Pancreas (tissue), 10 donors: ENCODE measurements around the gene PLD6. TPM values are rescaled to one million over a fixed set of nuclear protein-coding genes. Genes with fewer than 3 reads are reported as not detected.

Source experiments
- ATAC-seq, 4 donors: fragments of 200-7000 bp; cut with Tn5 transposase; one replicate each; pipeline versions ENCODE4 v1.8.0 to v1.9.1; 2020; ENCODE audit warnings: mild to moderate bottlenecking in 4 of 4, moderate library complexity in 4 of 4
- DNase-seq, 6 donors: peaks; one replicate each; pipeline ENCODE4 v3.0.0-alpha.2; 2020
- FAIRE-seq: peaks from 2 replicates; lab custom pipeline; 2012; peaks lifted over from hg19 to GRCh38; lab: Jason Lieb, UNC
- H3K27ac ChIP-seq, 4 donors: fragments of 200-600 bp; sonication (generic); 1 replicate in 3 of 4; 2 replicates in 1 of 4; pipeline versions ENCODE4 v1.5.0 to v1.8.0; 2020
- H3K27me3 ChIP-seq, 4 donors: fragments of 200-600 bp; one replicate each; pipeline ENCODE4 v1.8.0; 2021
- H3K36me3 ChIP-seq, 3 donors: fragments of 200-600 bp; sonication (generic) in 1 of 3; one replicate each; pipeline versions ENCODE4 v1.5.0 to v1.8.0; 2020 to 2021
- H3K4me1 ChIP-seq, 3 donors: fragments of 200-600 bp; one replicate each; pipeline ENCODE4 v1.8.0; 2021
- H3K4me3 ChIP-seq, 4 donors: fragments of 200-600 bp; sonication (generic) in 2 of 4; one replicate each; pipeline versions ENCODE4 v1.5.0 to v1.8.0; 2020 to 2021
- H3K9me3 ChIP-seq, 4 donors: fragments of 200-600 bp; one replicate each; pipeline ENCODE4 v1.8.0; 2021
- WGBS, 2 donors: extraction: QIAGEN DNeasy Blood & Tissue Kit; methylation state at CpG; one replicate each; pipeline ENCODE4 v1.1.7; 2013; 5-methylcytosine and 5-hydroxymethylcytosine counted together
- intact Hi-C, 3 donors: fragments of 100-400 bp; cut with DNase I; formaldehyde crosslinking; loops; one replicate each; pipeline versions ENCODE4 v1.11.1 to v1.14.2; 2022
- polyA plus RNA-seq, 2 donors: library from polyadenylated mRNA; stranded (reverse); fragments of 200-250 nt; gene quantifications; one replicate each; pipeline ENCODE4 v1.2.3, GENCODE V29; 2013
- total RNA-seq, 6 donors: library from RNA; stranded (reverse); fragmentation: NEBNext Ultra II Directional in 4 of 6; extraction: Animal tissue kit (Norgen Biotek cat#: 25700) in 4 of 6; gene quantifications; one replicate each; pipeline versions ENCODE4 v1.2.1 to v1.2.4, GENCODE V29; 2021 to 2023
- TF ChIP-seq, protein P1 (sequence below), 4 donors: fragments of 200-600 bp; sonication (generic) in 3 of 4; IDR thresholded peaks; one replicate each; pipeline versions ENCODE4 v1.5.0 to v1.8.0; 2021; ENCODE audit warnings: antibody characterized with exemption in 4 of 4
- donor health status: healthy with polysubstance abuse.
- donor health status: DM: no; HTN: no; CAD: no; lungs with moderate emphysema.
- donor health status: DM: no; HTN: no; CAD: no.
- donor health status: control.
- donor health status: control.
- donor health status: Bipolar disorder and iron deficiency.
- donor health status: DM: yes; HTN: yes; CAD: no.
- donor health status: DM: no; HTN: no; CAD: no.
- donor health status: DM: no; HTN: no; CAD: no.
- donor health status: DM: yes; HTN: yes; CAD: no.

The PLD6 gene
- total and polyA plus RNA-seq, 8 donors = 1.5 to 3.4 (median 2.4) TPM

DNA sequence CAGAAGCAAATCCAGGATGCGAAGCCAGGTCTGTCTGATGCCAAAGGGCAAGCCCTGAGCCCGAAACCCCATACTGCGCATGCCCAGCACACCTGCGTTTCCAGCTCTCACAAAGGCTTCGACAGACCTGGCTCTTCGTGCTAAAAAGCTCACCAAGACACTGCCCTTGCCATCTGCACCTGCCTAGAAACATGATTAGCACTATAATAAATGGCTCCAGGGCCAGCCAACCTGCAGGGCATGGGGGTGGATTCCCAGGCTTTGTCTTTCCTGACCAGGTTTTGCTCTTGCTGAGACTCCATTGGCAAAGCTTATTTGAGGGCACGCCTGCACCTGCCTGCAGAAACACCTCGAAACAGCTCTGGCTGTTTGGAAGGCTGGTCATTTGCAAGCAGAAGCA, 14.4 kb upstream of the PLD6 start:
- intact Hi-C loops = no loop called here
- no peaks in the 10 kb centered on the region for H3K27me3 ChIP-seq
- no peaks in the 10 kb centered on the region for H3K9me3 ChIP-seq
- peaks cover 7 to 88% (median 45%) of the 10 kb centered on the region in 3 donors for H3K36me3 ChIP-seq
- H3K4me3 ChIP-seq = no peak overlapping the region
- DNase-seq (peak in 1 of 6 donors; percentile 13), ATAC-seq (no peak), FAIRE-seq (no peak)
- TF ChIP-seq, protein P1, sequence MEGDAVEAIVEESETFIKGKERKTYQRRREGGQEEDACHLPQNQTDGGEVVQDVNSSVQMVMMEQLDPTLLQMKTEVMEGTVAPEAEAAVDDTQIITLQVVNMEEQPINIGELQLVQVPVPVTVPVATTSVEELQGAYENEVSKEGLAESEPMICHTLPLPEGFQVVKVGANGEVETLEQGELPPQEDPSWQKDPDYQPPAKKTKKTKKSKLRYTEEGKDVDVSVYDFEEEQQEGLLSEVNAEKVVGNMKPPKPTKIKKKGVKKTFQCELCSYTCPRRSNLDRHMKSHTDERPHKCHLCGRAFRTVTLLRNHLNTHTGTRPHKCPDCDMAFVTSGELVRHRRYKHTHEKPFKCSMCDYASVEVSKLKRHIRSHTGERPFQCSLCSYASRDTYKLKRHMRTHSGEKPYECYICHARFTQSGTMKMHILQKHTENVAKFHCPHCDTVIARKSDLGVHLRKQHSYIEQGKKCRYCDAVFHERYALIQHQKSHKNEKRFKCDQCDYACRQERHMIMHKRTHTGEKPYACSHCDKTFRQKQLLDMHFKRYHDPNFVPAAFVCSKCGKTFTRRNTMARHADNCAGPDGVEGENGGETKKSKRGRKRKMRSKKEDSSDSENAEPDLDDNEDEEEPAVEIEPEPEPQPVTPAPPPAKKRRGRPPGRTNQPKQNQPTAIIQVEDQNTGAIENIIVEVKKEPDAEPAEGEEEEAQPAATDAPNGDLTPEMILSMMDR (IDR thresholded peaks at IDR 0.05) = no peak
- WGBS, 2 donors = 89 to 95% methylated on average over 8 of the region's 8 CpGs
- H3K27ac ChIP-seq = no peak overlapping the region
- no peaks in the 10 kb centered on the region for H3K4me1 ChIP-seq

DNA sequence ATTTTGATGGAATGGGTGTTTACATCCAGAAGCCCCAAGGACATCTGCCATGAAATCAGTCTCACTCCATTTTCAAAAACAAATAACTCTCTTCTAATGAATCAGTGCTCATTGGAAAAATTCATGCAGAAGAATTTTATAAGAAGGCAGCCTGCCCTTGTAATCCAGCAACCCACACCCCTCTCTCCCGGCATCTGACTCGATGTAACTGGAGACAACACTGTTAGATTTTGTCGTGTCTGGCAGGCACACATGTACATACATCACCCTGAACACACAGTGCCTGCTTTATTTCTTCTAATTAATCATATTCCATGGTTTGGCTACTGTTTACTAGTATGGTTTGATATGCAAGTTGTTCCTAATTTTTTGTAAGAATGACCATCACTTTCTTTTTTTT, 11.9 kb upstream of the PLD6 start:
- H3K27ac ChIP-seq = no peak overlapping the region
- H3K4me1 ChIP-seq = no peaks in the 10 kb centered on the region
- no peaks in the 10 kb centered on the region for H3K27me3 ChIP-seq
- ATAC-seq = no peak
- no peaks in the 10 kb centered on the region for H3K9me3 ChIP-seq
- peaks cover 5 to 87% (median 28%) of the 10 kb centered on the region in 3 donors for H3K36me3 ChIP-seq
- no peak for FAIRE-seq
- intact Hi-C loops = no loop called here
- H3K4me3 ChIP-seq = no peak overlapping the region
- no peak for DNase-seq
- TF ChIP-seq, protein P1 (IDR thresholded peaks at IDR 0.05) = no peak
- 91 to 94% methylated on average over 3 of the region's 3 CpGs for WGBS, 2 donors

DNA sequence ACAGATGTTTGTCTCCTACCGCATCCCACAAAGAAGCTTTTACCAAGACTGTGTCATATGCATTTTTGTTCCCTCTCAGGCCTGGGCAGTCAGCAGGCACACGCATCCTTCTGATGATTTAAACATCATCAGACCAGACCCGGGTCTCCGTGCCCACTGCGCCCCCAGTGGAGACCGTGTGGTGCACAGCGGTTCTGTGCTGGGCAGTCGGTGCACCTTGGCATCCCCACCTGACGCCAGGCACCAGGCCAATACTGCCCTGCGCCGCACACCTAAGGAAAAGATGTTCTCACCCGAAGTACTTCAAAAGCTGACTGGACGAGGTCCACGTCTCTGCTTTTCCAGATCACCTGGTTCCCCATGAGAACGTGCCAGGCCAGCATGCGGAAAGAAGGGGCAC, 10.6 kb upstream of the PLD6 start:
- ATAC-seq = no peak
- FAIRE-seq = no peak
- Histone ChIP-seq H3K36me3 (peaks cover 5 to 81% (median 28%) of the 10 kb centered on the region in 3 donors), H3K27ac (no peak overlapping the region), H3K9me3 (no peaks in the 10 kb centered on the region), H3K4me3 (no peak overlapping the region), H3K27me3 (no peaks in the 10 kb centered on the region), H3K4me1 (no peaks in the 10 kb centered on the region)
- intact Hi-C loops = no loop called here
- TF ChIP-seq, protein P1 (IDR thresholded peaks at IDR 0.05) = no peak
- peak in 1 of 6 donors; percentile 33 for DNase-seq
- 75 to 86% methylated on average over 16 of the region's 16 CpGs for WGBS, 2 donors

DNA sequence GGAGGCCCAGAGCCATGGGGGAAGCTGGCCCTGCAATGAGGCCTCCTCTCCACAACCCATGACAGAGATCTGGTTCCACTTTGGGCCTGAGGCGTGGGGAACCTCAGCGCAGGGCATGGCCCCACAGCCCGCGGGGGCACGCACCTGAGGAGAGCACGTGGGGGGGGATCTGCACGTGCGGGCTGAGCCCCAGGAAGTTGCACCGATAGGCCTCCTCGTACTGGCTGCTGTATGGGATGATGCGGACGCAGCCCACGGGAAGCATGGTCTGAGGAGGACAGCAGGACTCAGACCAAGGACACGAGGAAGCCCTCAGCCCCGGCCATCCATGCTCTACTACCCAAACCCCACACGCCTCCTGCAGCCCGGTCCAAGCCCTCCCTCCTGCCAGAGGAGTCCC, 10.1 kb upstream of the PLD6 start:
- Histone ChIP-seq H3K4me1 (no peaks in the 10 kb centered on the region), H3K4me3 (no peak overlapping the region), H3K27me3 (no peaks in the 10 kb centered on the region), H3K36me3 (peaks cover 5 to 76% (median 28%) of the 10 kb centered on the region in 3 donors), H3K9me3 (no peaks in the 10 kb centered on the region), H3K27ac (no peak overlapping the region)
- TF ChIP-seq, protein P1 (IDR thresholded peaks at IDR 0.05) = no peak
- ATAC-seq = no peak
- FAIRE-seq = no peak
- 92% methylated on average over 17 of the region's 17 CpGs for WGBS, 2 donors
- peak in 1 of 6 donors; percentile 49 for DNase-seq
- intact Hi-C loops = no loop called here

DNA sequence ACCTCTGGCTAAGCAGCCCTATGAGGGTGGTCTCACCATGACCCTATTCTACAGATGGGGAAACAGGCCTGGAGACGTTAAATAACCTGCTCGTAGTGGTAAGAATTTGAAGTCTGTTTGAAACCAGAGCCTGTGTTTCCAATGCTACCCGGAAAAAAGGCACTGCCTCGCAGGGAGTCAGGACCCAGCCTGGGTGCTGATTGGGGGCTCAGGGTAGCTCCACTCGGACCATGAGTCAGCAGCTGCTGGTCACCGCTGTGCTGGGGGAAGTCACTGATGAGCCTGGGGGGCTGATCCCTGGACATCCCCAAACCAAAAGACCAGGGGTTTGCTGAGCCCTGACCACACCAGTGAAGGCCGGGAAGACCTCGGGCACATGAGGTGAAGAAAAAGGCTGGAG, 9.4 kb upstream of the PLD6 start:
- TF ChIP-seq, protein P1 (IDR thresholded peaks at IDR 0.05) = no peak
- intact Hi-C loops = no loop called here
- H3K4me3 ChIP-seq = no peak overlapping the region
- no peaks in the 10 kb centered on the region for H3K27me3 ChIP-seq
- H3K9me3 ChIP-seq = no peaks in the 10 kb centered on the region
- FAIRE-seq (no peak), ATAC-seq (no peak), DNase-seq (peak in 1 of 6 donors; percentile 53)
- no peak overlapping the region for H3K27ac ChIP-seq
- no peaks in the 10 kb centered on the region for H3K4me1 ChIP-seq
- 91 to 92% methylated on average over 8 of the region's 8 CpGs for WGBS, 2 donors
- peaks cover 5 to 70% (median 28%) of the 10 kb centered on the region in 3 donors for H3K36me3 ChIP-seq
